ENCODE results near the gene ADTRP. TPM values are rescaled to one million over a fixed set of nuclear protein-coding genes. Genes with fewer than 3 reads are reported as not detected.

The ADTRP gene
- total RNA-seq, 1 experiment from 2014 or later = 0.86 TPM

DNA sequence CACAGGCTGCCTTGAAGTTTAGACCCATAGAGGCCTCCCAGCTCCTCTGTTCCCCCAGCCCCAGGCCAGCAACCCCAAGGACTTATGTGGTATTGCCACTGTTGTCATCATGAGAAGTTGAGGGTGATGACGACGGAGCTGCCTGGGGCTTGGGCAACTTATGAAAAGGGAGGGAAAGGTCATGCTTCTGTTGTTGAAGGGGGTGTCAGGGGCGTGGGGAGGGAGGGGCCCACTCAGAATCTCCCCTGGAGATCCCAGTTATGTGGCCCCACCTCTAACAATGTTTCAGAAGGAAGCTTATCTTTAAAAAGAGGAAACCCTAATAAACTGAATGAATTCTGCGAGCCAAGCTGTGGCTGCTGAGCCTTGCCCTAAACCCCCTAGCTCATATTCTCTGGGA is 4.2 kb downstream of the ADTRP start:
- H2AFZ ChIP-seq (ENCODE audit: low read depth, low read length, poor library complexity, severe bottlenecking) = no peak overlapping the region
- no peaks in the 10 kb centered on the region for H3K79me2 ChIP-seq (ENCODE audit: insufficient read depth, low read length)
- no peak for TF ChIP-seq RAD21 (IDR thresholded peaks at IDR 0.05; ENCODE audit: low read depth)
- no peak for TF ChIP-seq ZFX (IDR thresholded peaks at IDR 0.05)
- TF ChIP-seq, protein P1, sequence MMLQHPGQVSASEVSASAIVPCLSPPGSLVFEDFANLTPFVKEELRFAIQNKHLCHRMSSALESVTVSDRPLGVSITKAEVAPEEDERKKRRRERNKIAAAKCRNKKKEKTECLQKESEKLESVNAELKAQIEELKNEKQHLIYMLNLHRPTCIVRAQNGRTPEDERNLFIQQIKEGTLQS (IDR thresholded peaks at IDR 0.05) = no peak
- TF ChIP-seq EZH2 (IDR thresholded peaks at IDR 0.05) = no peak
- no peak for TF ChIP-seq SP1 (IDR thresholded peaks at IDR 0.05; ENCODE audit: low read depth)
- no peak for TF ChIP-seq JUND (IDR thresholded peaks at IDR 0.05)
- no peak for TF ChIP-seq CEBPB (IDR thresholded peaks at IDR 0.05; ENCODE audit: low read depth)
- TF ChIP-seq CBX3 (IDR thresholded peaks at IDR 0.05; ENCODE audit: low read depth) = no peak
- no peak for TF ChIP-seq SIN3A (IDR thresholded peaks at IDR 0.05; ENCODE audit: low read depth)
- no peak for TF ChIP-seq POLR2A (IDR thresholded peaks at IDR 0.05; ENCODE audit: borderline replicate concordance, extremely low read depth, insufficient read depth, insufficient read length)
- TF ChIP-seq EZH2phosphoT487 (IDR thresholded peaks at IDR 0.05; ENCODE audit: borderline replicate concordance) = no peak
- TF ChIP-seq, protein P2, sequence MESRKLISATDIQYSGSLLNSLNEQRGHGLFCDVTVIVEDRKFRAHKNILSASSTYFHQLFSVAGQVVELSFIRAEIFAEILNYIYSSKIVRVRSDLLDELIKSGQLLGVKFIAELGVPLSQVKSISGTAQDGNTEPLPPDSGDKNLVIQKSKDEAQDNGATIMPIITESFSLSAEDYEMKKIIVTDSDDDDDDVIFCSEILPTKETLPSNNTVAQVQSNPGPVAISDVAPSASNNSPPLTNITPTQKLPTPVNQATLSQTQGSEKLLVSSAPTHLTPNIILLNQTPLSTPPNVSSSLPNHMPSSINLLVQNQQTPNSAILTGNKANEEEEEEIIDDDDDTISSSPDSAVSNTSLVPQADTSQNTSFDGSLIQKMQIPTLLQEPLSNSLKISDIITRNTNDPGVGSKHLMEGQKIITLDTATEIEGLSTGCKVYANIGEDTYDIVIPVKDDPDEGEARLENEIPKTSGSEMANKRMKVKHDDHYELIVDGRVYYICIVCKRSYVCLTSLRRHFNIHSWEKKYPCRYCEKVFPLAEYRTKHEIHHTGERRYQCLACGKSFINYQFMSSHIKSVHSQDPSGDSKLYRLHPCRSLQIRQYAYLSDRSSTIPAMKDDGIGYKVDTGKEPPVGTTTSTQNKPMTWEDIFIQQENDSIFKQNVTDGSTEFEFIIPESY (IDR thresholded peaks at IDR 0.05; ENCODE audit: extremely low read depth, insufficient replicate concordance, low read length) = no peak
- TF ChIP-seq, protein P3, sequence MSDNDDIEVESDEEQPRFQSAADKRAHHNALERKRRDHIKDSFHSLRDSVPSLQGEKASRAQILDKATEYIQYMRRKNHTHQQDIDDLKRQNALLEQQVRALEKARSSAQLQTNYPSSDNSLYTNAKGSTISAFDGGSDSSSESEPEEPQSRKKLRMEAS (IDR thresholded peaks at IDR 0.05) = no peak
- TF ChIP-seq POLR2AphosphoS5 (IDR thresholded peaks at IDR 0.05; ENCODE audit: low read depth, low read length) = no peak
- TF ChIP-seq TCF7L2 (IDR thresholded peaks at IDR 0.05; ENCODE audit: borderline replicate concordance, extremely low read depth, insufficient read depth, insufficient read length) = no peak
- TF ChIP-seq, protein P4, sequence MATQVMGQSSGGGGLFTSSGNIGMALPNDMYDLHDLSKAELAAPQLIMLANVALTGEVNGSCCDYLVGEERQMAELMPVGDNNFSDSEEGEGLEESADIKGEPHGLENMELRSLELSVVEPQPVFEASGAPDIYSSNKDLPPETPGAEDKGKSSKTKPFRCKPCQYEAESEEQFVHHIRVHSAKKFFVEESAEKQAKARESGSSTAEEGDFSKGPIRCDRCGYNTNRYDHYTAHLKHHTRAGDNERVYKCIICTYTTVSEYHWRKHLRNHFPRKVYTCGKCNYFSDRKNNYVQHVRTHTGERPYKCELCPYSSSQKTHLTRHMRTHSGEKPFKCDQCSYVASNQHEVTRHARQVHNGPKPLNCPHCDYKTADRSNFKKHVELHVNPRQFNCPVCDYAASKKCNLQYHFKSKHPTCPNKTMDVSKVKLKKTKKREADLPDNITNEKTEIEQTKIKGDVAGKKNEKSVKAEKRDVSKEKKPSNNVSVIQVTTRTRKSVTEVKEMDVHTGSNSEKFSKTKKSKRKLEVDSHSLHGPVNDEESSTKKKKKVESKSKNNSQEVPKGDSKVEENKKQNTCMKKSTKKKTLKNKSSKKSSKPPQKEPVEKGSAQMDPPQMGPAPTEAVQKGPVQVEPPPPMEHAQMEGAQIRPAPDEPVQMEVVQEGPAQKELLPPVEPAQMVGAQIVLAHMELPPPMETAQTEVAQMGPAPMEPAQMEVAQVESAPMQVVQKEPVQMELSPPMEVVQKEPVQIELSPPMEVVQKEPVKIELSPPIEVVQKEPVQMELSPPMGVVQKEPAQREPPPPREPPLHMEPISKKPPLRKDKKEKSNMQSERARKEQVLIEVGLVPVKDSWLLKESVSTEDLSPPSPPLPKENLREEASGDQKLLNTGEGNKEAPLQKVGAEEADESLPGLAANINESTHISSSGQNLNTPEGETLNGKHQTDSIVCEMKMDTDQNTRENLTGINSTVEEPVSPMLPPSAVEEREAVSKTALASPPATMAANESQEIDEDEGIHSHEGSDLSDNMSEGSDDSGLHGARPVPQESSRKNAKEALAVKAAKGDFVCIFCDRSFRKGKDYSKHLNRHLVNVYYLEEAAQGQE (IDR thresholded peaks at IDR 0.05; ENCODE audit: low read depth) = no peak
- H3K9me2 ChIP-seq (ENCODE audit: insufficient read depth) = no peaks in the 10 kb centered on the region
- ChIA-PET RAD21 (ENCODE audit: low non-redundant PET in 1 of 2, low total read pairs in 2 of 2, uncharacterized antibody in 2 of 2, unreplicated experiment in 2 of 2) (no interaction called here), CTCF (no interaction called here), POLR2A (no interaction called here)
- peaks cover 27 to 38% of the 10 kb centered on the region in 2 experiments for H3K4me1 ChIP-seq (ENCODE audit: control insufficient read depth in 1 of 2, insufficient read depth in 2 of 2, low read length in 2 of 2)
- intact Hi-C loops (cut with micrococcal nuclease) = no loop called here
- no peak overlapping the region for H3K27ac ChIP-seq (ENCODE audit: low read depth, low read length)
- no peaks in the 10 kb centered on the region for H3K27me3 ChIP-seq (ENCODE audit: insufficient read depth, low read length)
- H3K9me3 ChIP-seq (ENCODE audit: control insufficient read depth in 1 of 2, insufficient read depth in 1 of 2, low read depth in 1 of 2, low read length in 2 of 2) = no peaks in the 10 kb centered on the region
- no peak for DNase-seq (ENCODE audit: low read depth, low spot score)
- H3K9ac ChIP-seq (ENCODE audit: low read length) = no peak overlapping the region
- H3K4me3 ChIP-seq (replicated peaks in 1 of 2; ENCODE audit: low read depth in 1 of 2, low read length in 2 of 2) = no peak overlapping the region
- H4K20me1 ChIP-seq (ENCODE audit: insufficient read depth) = no peaks in the 10 kb centered on the region
- H3K36me3 ChIP-seq (ENCODE audit: control insufficient read depth in 1 of 2, insufficient read depth in 2 of 2, low read length in 2 of 2) = no peaks in the 10 kb centered on the region
- BruUV-seq (replicated peaks) = no TSS peak
- H3K4me2 ChIP-seq (ENCODE audit: low read length) = no peak overlapping the region
- no peak for ATAC-seq

Measured in HCT116 (cell line).